ENCODE data around the gene TMEM132D.

GRCh38 chr12:129540249-129540648, 363.6 kb downstream of the TMEM132D start:
- TF ChIP-seq AFF4 (CRISPR knock-in tag; IDR thresholded peaks at IDR 0.05; ENCODE audit: borderline replicate concordance) (no peak), CTCF (IDR thresholded peaks at IDR 0.05) (no peak), AR (CRISPR knock-in tag; IDR thresholded peaks at IDR 0.05) (no peak), ZNF232 (CRISPR knock-in tag; IDR thresholded peaks at IDR 0.05) (no peak), ETV6 (CRISPR knock-in tag; IDR thresholded peaks at IDR 0.05) (no peak), E2F5 (CRISPR knock-in tag; IDR thresholded peaks at IDR 0.05) (no peak), MAX (CRISPR knock-in tag; IDR thresholded peaks at IDR 0.05) (no peak), ZNF263 (CRISPR knock-in tag; IDR thresholded peaks at IDR 0.05; ENCODE audit: low read depth) (no peak), TCF7 (CRISPR knock-in tag; IDR thresholded peaks at IDR 0.05; ENCODE audit: low read depth) (no peak), RELA (CRISPR knock-in tag; IDR thresholded peaks at IDR 0.05; ENCODE audit: borderline replicate concordance) (no peak), USF1 (CRISPR knock-in tag; IDR thresholded peaks at IDR 0.05) (no peak)

All from WTC11 (cell line).